Peyer's patch (tissue), 4 donors: ENCODE measurements around the gene NOMO2.
"Not testable (repeated sequence)": the region's sequence is repeated elsewhere in the genome, so short reads cannot be mapped to it uniquely, and the experiment has no call there.

Source experiments
- POLR2A ChIP-seq, 2 donors: fragments of 450-650 bp; IDR thresholded peaks; one replicate each; pipeline ENCODE4 v1.5.1; 2017; ENCODE audit warnings: antibody characterized with exemption in 2 of 2, mild to moderate bottlenecking in 2 of 2, moderate library complexity in 2 of 2
- TF ChIP-seq, protein P1 (sequence below), 6 experiments: fragments of 450-650 bp in 4 of 6; fragments of 200-600 bp in 2 of 6; sonication (generic) in 1 of 6; IDR thresholded peaks; one replicate each; pipeline ENCODE4 v1.5.1; 2017 to 2019; ENCODE audit warnings: antibody characterized with exemption in 6 of 6, mild to moderate bottlenecking in 3 of 6, moderate library complexity in 1 of 6

DNA sequence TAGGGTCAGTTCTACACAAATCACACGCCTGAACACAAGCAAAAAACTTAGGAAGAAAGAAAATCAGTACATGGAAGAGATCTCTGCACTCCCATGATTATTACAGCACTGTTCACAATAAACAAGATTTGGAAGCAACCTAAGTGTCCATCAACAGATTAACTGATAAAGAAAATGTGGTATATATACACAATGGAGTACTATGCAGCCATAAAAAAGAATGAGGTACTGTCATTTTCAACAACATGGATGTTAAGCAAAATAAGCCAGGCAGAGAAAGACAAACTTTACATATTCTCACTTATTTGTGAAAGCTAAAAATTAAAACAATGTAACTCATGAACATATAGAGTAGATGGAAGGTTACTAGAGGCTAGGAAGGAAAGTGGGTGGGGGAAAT is 16.0 kb upstream of the NOMO2 start:
- TF ChIP-seq, protein P1, sequence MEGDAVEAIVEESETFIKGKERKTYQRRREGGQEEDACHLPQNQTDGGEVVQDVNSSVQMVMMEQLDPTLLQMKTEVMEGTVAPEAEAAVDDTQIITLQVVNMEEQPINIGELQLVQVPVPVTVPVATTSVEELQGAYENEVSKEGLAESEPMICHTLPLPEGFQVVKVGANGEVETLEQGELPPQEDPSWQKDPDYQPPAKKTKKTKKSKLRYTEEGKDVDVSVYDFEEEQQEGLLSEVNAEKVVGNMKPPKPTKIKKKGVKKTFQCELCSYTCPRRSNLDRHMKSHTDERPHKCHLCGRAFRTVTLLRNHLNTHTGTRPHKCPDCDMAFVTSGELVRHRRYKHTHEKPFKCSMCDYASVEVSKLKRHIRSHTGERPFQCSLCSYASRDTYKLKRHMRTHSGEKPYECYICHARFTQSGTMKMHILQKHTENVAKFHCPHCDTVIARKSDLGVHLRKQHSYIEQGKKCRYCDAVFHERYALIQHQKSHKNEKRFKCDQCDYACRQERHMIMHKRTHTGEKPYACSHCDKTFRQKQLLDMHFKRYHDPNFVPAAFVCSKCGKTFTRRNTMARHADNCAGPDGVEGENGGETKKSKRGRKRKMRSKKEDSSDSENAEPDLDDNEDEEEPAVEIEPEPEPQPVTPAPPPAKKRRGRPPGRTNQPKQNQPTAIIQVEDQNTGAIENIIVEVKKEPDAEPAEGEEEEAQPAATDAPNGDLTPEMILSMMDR (IDR thresholded peaks at IDR 0.05): not testable (repeated sequence)
- TF ChIP-seq POLR2A (IDR thresholded peaks at IDR 0.05): not testable (repeated sequence)
